ENCODE results near the gene KRTAP20-2.

- TF ChIP-seq FOSL1 (IDR thresholded peaks at IDR 0.05; ENCODE audit: insufficient read depth, low read depth, low read length) = no peak
- no peak for TF ChIP-seq CTCF (IDR thresholded peaks at IDR 0.05; ENCODE audit: control extremely low read depth in 1 of 3, insufficient read depth in 1 of 3, low read depth in 1 of 3, low read length in 3 of 3)
Observed at GRCh38 chr21:30642564-30642963, 7.6 kb downstream of the KRTAP20-2 start, which contains the start of gene KRTAP20-3.
